Measurements from ENCODE around the gene AGK.

AGK gene, protein sequence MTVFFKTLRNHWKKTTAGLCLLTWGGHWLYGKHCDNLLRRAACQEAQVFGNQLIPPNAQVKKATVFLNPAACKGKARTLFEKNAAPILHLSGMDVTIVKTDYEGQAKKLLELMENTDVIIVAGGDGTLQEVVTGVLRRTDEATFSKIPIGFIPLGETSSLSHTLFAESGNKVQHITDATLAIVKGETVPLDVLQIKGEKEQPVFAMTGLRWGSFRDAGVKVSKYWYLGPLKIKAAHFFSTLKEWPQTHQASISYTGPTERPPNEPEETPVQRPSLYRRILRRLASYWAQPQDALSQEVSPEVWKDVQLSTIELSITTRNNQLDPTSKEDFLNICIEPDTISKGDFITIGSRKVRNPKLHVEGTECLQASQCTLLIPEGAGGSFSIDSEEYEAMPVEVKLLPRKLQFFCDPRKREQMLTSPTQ

DNA sequence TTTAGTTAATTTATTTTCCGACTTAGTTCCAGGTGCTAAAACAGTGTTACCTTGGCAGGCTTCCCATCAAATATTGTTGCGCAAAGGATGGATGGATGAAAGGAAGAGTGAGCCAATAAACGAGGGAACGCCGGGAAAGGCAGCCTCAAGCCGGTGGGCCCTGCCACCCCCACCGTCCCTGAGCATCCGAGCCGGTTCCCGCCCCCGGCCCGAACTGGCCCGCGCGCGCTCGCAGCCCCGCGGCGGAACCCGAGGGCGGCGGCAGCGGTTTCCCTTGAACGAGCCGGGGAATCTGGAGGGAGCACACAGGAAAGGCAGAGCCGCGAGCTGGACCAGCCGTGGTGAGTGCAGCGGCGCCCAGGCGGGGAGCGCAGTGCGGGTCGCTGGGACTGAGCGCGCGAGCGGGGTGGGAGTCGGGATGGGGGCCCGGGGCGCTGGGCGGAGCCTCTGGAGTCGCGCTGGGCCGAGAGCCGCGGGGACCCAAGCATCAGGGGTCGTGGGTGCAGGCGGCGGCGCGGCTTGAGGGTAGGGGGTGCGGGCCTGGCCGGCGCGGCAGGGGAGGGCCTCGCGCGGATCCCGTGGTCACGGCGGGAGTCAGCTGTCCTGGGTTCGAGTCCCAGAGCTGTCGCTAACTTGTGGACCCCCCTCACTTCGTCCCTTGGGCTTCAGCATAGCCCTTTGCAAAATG, at the start of gene AGK:
Gene AGK, plus strand, starts transcription at position 317 of the 688 bp plus-strand sequence. CDS start 4,057 bp downstream, outside the sequence.
- peak; percentile 74 for DNase-seq

DNA sequence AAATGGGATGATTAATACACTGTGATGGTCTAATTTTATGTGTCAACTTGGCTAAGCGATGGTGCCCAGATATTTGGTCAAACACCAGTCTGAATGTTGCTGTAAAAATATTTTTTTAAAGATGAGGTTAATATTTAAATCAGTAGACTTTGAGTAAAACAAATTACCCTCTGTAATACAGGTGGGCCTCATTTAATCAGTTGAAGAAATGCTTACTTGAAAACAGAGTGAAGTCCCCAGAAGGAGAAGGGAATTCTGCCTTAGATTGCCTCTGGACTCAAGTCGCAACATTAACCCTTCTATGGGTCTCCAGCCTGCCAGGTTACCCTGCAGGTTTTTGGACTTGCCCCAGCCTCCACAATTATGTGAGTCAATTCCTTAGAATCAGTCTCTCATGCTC, 49.8 kb upstream of the AGK start:
- no peak for DNase-seq

DNA sequence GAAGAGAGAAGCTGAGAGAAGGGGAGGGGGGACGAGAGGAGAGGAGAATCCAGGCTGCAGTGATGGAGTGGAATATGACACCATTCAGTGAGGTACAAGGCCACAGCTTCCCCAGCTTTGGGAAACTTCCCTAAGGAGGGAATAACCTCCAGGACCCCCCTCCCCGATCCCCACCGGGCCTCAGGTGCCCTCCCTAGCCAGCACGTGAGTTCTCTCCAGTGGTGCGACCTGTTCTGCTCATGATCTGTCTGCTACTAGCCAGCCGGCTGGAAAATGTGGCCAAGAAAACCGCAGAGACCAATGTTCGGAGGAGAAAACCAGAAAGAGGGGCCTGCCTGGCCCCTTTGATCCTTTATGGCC, 39.9 kb upstream of the AGK start:
- no peak for DNase-seq

DNA sequence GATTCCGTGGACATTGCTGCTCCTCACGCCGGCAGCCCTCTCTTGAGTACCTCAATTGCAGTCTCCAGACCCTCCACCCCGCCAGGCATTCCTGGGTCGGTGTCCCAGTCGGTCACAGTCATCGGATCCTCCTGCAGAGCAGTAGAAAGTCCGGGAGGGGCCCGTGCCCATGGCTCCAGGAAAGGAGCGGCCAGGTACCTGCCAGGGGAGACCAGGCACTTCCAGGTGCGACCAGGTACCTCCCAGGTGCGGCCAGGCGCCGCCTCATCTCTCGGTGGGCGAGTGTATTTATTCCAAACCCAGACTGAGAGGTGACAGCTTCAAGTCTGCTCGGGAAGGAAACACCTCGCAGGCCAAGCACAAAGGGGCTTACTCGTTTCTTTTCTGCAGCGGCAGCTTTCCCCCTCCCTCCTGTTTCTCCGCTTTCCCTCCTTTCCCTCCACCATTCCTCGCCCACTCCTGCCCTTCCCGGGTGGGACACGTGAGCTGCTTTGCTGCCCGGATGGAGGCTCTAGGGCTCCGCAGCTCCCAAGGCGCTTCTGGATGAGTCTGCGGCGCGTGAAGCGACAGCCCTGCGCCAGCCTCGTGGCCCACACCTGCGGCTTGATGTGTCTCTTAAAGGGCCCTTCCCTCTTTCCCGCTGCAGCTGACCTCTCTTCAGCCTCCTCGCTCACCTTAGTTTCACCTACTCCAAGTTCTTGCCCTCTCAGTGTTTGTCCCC, 39.4 kb upstream of the AGK start:
- no peak for DNase-seq

DNA sequence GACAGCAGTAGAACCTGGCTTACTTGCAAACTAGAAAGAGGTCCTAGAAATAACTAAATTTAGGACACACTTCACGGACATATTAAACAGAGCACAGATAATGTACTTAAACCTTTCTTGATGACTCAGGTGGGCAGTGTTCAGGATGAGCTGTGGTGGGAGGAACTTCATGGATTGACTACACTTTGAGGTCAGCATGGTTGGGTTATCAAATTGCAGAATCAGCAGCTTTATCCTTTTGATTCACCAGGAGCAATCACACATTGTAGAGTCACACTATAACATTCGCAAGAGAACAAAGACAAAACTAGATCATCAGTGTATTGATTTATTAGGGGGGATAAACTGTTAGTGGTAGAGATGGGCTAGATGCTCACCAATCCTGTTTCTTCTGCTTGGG, 38.6 kb upstream of the AGK start:
- DNase-seq, result no peak

DNA sequence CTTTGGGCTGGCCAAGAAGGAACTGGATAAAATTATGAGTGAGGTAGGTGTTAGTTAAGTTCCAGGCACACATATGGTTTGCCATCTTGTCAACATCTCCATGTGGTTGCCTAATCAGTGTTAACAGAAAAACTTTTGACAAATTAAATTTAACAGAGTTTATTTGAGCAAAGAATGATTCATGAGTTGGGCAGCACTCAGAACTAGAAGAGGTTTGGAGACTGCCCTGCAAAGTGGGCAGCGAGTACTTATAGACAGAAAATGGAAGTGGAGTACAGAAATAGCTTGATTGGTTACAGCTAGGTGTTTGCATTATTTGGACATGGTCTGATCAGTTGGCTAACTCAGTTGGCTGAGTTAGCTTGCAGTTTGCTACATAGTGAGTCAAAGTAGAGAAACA, 37.5 kb upstream of the AGK start:
- DNase-seq, result no peak

DNA sequence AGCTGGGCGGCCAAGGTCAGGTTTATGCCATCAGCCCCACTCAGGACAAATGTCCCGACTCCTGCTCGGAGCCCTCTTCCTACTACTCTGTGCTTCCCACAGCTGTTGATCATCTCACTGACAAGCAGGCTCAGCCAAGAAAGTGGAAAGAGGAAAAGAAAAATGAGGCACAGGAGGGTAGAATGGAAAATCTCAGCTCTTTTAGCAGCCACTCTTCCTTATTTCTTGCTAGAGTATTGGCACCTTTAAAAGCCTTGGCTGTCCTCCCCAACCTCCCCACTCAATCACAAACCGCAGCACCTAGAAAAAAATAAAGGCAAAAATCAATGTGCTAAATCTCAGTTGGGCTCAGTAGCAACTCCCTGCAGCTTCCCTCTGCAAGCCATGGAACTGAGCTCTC, 35.3 kb upstream of the AGK start:
- no peak for DNase-seq

DNA sequence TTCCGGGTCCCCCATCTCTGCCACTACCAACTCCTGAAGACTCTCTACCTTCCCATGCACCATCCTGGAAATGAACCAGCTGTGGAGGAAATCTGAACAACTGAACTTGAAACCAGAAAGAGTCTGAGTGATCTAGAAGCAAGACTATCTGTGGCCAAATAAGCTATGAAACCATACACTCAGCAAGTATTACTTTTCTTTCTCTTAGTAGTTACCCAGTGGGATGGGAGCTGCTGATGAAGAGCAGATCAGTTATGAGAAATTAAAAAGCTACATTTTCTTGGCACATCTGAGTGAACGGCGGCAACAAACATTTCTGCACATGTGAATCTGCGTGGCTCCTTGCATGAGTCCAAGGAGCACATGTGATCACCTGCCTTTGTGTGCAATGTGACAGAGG, 31.6 kb upstream of the AGK start:
- DNase-seq, result no peak

DNA sequence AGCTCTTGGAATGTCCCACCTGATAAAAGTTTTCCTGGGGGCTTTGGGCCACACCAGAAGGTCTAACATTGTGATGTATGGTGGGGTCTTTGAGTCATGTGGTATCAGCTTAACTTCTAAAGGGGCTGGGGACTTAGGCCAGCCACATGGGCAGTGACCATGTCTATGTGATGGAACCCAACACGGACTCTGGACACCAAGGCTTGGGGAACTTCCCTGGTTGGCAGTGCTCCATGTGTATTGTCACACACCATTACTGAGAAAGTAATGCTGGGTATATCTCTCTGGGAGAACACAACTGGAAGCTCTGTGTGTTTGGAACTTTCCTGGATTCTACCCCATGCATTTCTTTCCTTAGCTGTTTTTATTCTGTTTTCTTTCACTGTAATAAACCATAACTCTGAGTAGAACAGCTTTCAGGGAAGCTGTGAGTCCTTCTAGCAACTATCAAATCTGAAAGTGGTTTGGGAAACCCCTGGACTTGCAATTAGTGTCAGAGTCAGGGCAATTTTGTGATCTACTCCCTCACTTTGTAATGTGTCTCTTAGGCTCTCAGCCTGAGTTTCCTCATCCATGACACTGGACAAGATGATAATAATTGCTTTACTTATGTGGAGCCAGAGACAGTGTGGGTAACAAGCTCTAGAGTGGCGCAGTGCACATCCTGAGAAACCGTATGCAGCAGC, 28.4 kb upstream of the AGK start:
- no peak for DNase-seq

DNA sequence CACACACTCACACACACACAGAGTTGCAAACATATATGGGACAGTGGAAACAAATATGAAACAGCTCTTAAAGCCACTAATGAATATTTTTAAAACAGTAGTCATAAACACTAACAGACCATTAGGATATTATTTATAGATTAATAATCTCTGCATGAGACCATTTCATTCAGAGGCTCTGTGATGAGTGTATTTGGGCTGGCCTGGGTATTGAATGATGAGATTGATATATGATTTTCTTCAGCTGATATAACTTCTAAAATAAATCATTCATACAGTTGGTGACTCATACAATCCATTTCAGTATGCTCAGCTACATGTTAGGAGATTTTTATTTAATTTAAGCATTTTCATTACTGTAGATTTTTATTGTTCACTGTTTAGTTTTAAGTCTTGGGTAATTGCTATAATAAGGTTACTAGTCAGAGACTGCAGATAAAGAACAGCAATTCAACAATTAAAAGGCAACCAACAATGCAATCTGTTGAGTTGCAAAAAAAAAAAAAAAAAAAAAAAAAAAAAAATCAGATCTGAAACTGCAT, 25.2 kb upstream of the AGK start:
- DNase-seq, result no peak

DNA sequence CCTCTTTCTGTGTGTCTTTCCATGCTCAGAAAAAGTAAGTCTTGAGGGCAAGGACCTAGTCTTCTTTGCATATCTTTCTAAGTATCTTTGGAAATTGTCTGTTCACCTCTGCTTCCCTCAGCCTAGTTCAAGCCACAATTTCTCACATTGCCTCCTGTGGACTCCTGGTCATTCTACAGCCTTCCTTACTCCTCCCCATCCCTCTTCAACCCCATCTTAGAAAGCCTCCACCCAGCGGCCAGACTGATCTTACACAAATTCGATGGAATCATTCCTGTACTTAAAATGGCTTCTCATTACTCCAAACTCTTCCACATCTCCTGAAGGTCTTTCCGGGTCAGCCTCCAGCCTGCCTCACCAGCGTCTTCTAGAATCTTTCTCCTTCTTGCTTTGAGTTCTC, 24.1 kb upstream of the AGK start:
- no peak for DNase-seq

DNA sequence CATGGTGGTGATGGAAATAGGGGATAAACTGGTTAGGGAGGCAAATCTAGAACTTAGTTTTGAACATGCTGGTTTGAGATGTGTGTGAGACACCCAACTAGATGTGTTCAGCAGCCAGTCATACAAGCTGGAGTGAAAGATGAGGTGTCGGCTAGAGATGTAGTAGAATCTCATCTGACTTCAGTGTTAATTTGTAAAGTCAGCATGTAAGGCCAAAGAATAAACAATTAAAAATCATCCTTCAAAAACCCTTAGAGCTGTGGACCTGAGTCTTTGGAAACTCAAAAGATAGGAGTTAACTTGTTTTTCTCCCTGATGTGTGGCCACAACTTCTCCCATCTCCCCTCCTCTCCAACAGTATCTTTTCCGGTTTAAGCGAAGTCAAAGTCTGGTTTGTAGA, 22.8 kb upstream of the AGK start:
- no peak for DNase-seq

DNA sequence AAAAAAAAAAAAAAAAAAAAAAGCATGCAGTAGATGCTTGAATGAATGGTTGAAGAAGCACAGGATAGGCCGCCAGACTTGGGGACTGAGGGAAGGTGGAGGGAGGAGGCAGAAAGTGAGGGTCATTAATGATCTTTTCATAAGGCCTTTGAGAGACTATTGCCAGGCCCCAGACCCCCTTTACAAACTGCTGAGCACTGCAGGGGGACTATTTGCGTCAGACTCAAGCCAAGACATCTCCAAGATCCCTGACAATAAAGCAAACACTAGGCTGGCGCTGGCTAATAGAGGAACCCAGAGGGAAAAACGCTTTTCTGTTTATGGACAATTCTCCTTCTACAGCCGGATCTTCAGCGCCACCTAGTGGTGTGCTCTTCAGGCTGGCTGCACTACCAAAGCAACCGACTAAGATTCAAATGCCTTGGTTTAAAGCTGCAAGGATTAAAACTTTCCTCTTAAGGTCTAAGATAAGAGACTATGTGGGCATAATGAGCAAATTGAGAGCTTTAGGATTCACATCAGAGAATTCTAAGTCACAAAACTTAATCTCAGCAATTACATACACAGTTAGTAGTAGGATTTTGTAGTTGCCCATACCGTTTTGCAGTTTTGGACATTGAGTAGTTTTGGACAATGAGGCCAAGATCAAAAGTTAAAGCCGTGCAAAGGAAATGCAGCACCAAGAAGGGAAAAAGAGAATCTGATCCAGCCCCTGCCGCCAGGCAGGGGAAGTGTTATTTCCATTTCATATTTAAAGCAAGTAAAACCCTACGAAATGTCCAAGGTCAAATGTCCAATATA, 17.9 kb upstream of the AGK start:
- DNase-seq, result peak; percentile 51

DNA sequence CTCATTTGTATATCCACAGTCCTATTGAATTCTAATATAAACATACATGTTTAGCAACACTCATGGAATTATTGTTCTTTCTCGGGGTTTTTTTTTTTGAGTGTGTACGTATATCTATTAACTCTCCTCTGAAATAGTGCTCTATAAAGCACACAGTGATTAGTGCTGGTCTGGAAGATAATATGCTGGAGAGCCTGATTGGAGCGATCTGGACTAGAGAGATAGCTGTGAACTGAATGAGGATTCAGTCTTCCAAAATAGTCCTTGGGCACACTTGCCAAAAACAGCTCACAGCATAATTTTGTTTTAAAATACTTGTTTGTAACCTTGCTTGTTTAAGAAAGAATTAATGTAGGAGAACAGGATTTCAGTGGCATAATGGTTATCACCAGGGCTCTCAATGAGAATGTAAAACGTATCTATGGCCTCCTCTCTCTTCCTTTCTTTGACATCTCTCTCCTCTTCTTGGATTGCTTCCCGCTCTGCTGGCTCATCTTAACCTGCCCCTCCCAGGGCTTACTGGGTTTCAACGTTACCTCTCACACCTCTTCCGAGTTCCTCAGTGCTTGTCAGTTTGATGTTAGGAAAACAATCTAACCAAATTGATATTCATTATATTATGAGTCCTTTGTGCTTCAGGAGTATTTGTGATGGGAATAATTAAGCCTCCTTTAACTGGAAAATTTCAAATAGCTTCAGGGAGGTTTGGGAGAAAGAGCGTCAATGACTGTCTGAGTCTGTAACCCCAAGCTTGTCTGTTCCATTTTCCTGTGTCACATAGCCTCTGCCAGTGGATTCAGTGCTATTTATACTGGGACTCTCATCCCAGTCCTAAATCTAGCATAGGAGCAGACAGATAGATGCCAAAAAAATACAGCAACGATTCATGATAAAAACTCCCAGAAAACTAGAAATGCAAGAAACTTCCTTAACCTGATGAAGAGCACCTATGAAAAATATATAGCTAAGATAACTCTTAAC, 16.2 kb upstream of the AGK start:
- DNase-seq, result no peak

DNA sequence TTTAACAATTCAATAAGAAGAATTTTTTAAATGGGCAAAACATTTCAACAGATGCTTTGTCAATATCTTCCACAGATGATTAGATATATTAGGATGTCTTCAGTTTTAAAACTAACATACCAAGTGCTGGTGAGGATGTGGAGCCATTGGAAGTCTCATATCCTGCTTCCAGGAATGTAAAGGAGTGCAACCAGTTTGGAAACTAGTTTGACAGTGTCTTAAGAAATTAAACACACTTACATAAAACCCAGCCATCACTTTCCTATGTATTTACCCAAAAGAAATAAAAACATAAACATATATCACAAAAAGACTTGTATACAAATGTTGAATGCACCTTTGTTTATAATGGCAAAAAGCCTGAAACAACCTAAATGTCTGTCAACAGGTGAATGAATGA, 13.3 kb upstream of the AGK start:
- no peak for DNase-seq

DNA sequence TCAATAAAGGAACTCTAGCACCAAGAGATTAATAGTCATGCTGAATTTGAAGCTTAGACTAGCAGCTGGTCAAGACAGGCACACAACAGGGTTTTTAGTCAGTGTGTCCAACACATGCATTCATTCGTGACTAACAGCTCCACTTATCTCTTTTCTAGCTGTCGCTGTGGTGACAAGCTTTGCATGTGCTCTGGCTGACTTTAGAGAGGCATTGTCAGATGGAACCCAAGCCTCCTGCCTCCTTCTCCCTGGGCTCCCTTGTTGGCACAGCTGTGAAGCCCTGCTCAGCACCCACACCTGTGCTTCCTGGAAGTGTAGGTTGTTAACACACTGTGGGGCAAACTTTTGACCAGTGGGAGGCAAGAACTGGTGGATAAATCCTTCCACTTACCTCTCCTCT, 9.8 kb upstream of the AGK start:
- no peak for DNase-seq

DNA sequence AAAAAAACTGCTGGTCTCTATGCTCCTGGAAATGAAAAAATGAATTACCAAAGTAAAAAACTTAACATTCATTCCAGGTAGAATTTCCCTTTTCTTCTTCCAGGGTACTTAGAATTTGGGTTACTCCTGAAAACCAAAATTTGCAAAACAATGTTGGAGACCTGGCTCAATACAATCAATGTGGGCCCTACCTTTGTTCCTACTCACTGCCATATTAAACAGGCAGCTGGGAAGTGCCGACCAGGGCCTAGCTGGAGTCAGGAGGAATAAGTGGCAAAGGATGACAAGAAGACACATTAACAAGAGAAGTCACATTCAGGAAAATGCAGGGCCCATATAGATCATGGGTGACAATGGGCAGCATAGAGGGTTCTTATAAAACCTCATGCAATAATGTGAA, 6.4 kb upstream of the AGK start:
- DNase-seq, result no peak

DNA sequence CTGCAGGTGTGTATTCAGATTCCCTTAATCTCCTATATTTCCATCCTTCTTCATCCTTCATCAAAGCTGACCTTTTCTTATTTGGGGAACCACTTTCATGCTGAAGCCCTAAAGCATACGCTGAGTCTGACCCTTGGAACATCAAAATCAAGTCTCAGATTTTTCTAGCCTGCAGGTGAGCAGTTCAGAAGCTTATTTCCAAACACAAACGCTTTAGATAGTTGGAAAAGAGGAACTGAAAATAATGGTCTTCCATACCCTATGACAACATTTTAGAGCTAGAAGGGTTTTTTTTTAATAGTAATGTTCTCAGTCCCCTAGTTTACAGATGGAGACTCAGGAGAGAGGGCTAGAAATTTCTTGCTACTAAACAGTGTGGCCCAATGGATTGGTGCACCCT, 1.6 kb upstream of the AGK start:
- no peak for DNase-seq

DNA sequence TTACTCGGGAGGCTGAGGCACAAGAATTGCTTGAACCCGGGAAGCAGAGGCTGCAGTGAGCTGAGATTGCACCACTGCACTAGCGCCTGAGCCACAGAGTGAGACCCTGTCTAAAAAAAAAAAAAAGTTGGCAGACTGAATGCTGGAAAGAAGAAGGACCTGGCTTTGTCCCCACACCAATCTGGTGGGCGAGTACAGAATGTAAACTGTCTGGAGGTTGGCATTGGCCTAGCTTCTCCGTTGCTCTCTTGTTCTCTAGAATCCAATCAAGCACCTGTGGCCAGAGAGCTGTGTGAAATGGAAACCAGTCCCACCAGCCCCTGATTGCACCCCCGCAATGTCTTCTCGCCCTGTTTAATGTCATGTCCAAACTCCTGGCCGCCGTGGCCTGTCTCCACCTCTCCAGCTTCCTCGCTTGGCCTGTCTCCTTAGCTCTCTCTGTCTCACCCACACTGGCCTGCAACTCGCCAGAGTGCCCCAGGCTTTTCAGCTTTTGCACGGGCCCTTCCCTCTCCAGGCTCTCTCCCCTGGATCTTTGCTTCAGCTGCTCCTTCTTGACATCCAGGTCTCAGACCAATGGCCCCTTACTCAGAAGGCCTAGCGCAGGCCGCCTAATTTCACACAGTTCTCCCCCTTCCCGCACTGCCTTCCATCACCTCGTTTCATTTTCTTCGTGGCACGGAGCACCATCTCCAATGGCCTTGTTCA, 670 bp upstream of the AGK start:
- no peak for DNase-seq

DNA sequence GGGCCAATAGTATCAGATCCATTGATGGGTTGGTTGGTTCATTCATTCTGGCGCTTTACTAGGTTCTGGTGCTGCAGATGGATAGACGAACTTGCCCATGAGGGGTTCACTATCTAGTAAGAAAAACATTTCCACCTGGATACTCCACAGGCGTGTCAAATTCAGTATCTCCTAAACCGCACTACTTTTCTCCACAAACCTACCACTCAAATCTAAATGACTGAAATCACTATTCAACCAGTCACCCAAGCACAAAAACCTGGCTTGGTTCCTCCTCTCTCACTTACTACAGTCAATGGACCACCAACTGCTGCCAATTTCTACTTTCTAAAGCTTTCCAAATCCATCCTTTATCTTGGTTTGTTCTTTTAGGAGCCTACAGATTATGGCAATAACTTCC, 572 bp downstream of the AGK start:
- DNase-seq, result no peak

Data from CD4-positive, alpha-beta T cell treated with Interleukin-4 for 4 hours (primary cell).